Hypothalamus (tissue), 51 donors: ENCODE measurements around the gene EP400.

Source experiments
- DNase-seq, 51 donors: peaks; one replicate each; lab custom pipeline; 2025; lab: John Stamatoyannopoulos, UW

The EP400 gene

DNA sequence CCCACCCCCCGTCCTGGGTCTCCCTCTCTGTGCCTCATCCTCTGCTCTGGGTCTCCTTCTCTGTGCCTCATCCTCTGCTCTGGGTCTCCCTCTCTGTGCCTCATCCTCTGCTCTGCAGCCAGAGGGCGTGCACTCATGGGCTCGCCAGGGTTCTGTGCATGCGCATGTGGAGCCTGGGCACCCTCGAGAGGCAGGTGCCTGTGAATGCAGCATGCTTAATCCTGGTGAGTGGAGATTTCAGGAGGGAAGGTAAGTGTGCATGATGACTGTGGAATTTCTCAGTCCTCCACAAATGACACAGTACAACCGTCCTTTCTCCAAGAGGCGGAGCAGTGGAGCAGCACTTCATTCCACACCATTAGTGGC, 65.2 kb downstream of the EP400 start:
- DNase-seq, result no peak

GRCh38 chr12:132015686-132016430, 66.1 kb downstream of the EP400 start:
- no peak for DNase-seq

- peak in 1 of 51 donors; percentile 47 for DNase-seq
Measured at GRCh38 chr12:132018193-132018916, 68.6 kb downstream of the EP400 start.

- no peak for DNase-seq
Measured at GRCh38 chr12:132019891-132020290, 70.1 kb downstream of the EP400 start.

DNA sequence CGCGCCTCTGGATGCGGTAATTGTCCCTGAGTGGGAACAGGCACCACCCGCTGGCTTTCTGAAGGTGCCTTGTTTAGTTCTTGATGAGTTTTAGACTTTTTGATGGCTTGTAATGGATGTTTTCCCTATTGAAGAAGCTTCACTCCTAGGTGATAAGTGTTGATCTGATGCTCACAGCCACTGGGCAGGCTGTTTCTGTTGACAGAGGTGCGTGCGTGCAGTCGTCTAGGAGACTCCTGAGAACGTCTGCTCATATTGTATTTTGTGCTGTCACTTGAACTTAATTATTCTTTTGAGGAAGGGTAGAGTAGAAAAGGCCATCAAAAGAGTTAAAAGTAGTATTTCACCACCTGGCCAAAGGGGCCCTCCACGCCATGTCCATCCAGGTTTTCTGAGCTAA, 70.5 kb downstream of the EP400 start:
- no peak for DNase-seq

DNA sequence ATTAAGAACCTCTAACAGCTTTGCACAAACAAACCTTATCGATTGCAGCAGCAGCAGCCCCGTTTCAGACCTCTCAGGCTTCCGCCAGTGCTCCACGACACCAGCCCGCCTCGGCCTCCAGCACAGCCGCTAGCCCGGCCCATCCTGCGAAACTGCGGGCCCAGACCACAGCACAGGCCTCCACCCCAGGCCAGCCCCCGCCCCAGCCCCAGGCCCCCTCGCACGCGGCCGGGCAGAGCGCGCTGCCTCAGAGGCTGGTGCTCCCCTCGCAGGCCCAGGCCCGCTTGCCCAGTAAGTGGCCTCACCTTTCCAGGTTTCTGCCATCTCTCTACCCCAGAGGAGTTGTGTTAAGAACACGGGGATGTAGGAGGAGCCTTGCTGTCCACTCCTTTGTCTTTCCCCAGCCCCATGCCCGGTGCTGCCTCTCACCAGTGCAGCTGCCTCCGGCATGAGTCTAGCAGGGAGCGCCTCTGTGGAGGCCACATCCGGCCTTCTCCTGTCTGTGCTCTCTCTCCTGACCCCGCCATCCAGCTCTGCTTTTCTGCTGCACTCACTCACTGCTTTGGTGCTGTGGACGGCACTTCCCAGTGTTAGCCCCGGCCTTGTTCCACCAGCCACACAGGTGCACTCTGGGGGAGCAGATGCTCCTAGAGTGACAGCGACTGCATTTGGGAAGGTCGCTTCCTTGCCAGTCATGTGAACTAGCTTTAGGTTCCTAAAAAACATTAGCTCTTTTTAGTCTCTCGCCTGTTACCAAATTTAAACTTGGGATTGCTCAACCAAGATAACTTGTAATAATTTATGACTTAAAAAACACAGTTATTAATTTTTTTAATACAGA, 71.5 kb downstream of the EP400 start:
- DNase-seq, result no peak

GRCh38 chr12:132021965-132022364, 72.2 kb downstream of the EP400 start:
- DNase-seq, result no peak

- no peak for DNase-seq
Measured at GRCh38 chr12:132023658-132024057, 73.9 kb downstream of the EP400 start.

- no peak for DNase-seq
Measured at GRCh38 chr12:132024758-132025157, 75.0 kb downstream of the EP400 start.

GRCh38 chr12:132025526-132025925, 75.8 kb downstream of the EP400 start:
- DNase-seq, result no peak

- DNase-seq, result no peak
Measured at GRCh38 chr12:132026061-132026795, 76.5 kb downstream of the EP400 start.

DNA sequence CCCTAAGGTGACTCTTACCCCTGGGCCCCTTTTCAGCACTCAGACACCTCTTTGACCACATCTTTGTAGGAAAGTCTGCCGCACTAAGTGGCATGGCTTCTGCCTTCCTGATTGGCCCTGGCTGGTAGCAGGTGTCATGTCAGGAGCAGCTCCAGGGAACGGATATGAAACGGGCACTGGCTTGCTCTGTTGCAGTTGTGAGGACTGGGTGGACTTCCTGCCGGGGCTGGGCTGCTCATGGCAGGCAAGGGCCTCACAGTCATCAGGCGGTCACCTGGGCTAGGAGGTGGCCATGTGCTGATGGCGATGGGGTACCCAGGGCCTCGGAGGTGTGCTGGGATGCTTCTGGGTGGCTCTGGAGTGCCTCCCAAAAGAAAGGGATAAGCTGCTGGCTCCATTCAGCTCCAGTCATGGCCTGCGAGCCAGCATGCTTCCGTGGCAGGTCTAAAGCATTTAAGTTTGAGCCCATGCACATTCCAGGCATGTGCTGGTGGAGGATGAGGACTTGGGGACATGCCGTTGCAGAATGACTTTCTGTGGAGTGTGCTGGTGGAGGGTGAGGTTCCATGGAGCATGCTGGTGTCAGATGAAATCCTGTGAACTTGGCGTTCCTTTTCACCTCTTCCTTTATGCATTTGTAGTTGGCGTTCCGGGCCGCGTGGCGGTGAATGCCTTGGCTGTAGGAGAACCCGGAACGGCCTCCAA, 77.2 kb downstream of the EP400 start:
- no peak for DNase-seq

DNA sequence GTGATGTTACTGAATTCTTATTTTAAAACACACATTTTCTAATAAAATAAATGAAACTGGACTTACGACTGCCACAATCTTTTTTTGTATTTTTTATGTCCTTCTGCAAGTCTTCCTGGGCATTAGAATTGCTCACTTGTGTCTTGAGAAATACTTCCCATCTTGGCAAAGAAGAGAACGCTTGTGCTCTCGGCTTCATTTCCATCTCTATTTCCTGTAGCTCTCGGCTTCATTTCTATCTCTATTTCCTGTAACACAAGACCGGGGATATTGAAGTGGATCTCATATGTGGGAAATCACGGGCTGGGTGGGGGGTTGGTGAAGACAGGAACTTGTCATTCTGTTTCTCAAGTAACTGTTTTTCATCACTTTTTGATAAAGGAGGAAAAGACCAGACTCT, 77.9 kb downstream of the EP400 start:
- DNase-seq, result no peak

GRCh38 chr12:132028111-132028510, 78.4 kb downstream of the EP400 start:
- no peak for DNase-seq

- no peak for DNase-seq
Measured at GRCh38 chr12:132029503-132030300, 80.0 kb downstream of the EP400 start.

DNA sequence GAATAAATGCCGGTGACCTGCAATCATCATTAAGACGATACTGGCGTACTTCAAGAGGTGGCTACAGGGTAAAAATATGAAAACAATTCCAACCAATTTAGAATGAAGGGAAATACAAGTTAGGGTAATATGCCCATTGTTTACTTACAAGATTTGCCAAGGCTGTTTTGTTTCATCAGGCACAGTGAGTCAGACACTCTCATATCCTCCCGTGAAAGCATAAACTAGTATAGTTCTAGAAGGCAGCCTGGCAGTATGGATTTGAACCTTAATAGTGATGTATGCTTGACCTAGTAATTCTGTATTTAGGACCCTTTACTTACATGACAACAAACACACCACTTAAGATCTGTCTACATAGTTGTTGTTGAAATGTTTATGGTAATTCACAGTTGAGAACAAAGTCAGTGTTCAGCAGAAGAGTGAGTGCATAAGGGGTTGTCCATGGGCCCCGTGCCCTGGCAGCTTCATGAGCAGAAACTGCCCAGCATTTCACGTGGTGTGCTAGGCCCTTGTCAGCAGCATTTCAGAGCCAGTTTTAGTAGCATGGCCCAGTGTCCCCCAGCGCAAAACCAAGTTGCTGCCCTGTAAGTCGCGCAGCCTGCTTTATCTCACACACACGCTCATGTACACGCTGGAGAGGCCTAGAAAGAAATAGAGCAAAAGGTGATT, 80.8 kb downstream of the EP400 start:
- peak in 45 of 51 donors; percentile 3 to 87 (median 53) for DNase-seq

DNA sequence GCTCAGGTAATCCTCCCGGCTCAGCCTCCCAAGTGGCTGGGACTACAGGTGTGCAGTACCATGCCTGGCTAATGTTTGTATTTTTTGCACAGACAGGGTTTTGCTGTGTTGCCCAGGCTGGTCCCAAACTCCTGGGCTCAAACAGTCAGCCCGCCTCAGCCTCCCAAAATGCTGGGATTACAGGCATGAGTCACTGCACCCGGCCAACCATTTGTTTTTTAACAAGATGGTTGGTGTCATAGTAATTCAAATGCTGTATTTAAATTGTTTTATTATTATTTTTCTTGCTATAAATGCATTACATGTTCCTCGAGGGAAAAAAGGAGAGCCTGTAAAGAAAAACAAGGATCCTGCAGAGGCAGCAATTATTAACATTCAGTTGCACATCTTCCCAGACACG, 83.9 kb downstream of the EP400 start:
- DNase-seq, result no peak

DNA sequence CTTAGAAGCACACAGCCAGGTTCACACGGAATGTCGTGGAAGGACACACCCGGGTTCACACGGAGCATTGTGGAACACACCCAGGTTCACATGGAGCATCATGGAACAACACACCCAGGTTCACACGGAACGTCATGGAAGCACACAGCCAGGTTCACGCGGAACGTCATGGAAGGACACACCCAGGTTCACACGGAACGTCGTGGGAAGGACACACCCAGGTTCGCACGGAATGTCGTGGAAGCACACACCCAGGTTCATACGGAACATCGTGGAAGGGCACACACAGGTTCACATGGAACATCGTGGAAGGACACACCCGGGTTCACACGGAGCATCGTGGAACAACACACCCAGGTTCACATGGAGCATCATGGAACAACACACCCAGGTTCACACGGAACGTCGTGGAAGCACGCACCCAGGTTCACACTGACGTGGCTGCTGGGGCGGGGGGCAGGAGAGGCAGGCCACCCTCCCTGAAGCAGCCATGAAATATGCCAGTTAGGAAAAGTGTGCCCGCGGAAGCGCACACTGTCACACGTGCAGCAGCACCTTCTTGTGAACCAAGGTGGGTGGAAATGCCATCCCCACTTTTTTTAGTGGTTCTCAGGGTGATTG, 86.4 kb downstream of the EP400 start:
- no peak for DNase-seq
